HG03196 (cell line): ENCODE results near the gene HOXA4.

Experiments used
- ATAC-seq: cut with Tn5 transposase; IDR thresholded peaks from one replicate; pipeline ENCODE4 v1.9.1; 2021; ENCODE audit not compliant: unreplicated experiment

Gene HOXA4

DNA sequence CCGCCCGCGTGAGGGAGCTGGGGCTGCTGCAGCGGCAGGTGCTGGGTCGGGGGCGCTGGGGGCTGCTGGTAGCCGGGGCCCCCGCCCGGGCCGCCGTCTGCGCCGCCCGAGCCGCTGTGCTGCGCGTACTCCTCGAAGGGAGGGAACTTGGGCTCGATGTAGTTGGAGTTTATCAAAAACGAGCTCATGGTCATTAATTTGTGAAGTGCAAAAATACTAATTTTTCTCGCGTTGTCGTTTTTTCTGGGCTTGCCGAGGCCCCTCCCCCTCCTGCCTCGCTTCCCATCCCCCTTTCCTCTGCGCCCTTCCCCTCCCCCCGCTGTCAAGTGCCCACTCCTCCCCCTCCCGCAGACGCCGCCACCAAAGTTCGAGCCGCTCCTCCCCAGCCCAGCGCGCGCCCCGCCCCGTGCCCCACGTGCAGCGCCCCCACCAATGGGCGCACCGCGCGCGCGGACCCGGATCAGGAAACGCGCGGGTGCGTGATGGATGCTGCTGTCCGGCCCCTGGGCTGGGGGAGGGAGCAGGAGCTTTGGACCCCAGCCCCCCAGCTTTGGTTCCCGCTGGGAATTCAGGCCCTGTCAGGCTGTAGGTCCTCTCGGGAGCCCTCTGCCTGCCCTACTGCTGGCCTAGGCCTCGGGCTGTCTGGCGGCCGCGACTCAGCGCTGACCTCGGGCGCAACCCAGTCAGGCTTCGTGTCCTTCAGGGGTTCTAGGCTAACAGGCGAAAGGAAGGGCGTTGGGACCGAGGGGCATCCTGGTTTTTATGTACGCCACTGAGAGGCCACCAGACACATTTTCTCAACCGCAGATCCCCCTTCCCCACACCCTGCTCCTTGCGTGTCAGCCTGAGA lies at the start of gene HOXA4:
Gene HOXA4 (minus strand): TSS at position 218 of the 850 bp plus-strand sequence. CDS start 24 bp downstream, at position 194.
- no peak for ATAC-seq

- ATAC-seq: no peak
Measured at GRCh38 chr7:27179503-27180430, 49.2 kb upstream of the HOXA4 start.

GRCh38 chr7:27179030-27179429 lies 48.5 kb upstream of the HOXA4 start:
- no peak for ATAC-seq

DNA sequence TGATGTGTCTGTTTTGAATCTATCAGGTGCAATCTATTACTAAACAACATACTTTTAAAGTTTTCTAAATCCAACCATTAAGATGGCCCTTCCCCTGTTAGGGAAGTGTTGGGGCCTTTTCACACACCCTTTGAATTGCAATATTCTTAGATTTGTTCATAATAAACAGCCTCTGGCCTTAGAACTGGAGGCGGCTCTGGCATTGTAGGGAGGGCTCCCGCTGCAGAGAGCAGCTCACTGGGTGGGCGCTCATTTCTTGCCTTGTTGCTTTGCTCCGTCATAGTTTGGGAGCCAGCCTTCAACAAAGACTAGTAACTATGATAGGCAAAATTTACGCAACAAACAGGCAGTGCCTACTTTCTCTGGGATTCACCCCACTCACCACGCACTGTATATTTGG lies 47.8 kb upstream of the HOXA4 start:
- ATAC-seq: no peak

DNA sequence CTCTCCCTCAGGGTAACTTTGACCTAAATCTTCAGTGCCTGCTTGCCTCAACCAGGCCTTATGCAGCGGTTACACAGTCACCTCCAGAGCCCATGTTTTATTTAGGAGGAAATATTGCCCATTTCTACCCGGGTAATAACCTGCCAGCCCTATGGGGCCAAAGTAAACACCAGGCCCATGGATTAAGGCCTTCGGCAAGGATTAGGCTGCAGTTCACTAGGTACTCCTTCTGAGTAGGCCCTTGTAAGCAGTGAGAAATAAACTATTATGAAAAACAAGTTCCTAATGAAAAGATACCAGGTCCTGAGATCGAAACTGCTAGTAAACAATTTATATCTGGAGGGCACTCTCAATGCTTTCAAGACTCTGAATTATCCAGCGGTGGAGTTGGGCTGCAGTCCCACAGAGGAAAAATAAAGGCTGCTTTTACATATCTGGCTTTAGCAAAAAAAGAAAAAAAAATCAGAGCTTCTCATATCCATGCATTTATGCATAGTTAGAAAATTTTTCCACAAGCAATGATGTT lies 47.3 kb upstream of the HOXA4 start:
- no peak for ATAC-seq

DNA sequence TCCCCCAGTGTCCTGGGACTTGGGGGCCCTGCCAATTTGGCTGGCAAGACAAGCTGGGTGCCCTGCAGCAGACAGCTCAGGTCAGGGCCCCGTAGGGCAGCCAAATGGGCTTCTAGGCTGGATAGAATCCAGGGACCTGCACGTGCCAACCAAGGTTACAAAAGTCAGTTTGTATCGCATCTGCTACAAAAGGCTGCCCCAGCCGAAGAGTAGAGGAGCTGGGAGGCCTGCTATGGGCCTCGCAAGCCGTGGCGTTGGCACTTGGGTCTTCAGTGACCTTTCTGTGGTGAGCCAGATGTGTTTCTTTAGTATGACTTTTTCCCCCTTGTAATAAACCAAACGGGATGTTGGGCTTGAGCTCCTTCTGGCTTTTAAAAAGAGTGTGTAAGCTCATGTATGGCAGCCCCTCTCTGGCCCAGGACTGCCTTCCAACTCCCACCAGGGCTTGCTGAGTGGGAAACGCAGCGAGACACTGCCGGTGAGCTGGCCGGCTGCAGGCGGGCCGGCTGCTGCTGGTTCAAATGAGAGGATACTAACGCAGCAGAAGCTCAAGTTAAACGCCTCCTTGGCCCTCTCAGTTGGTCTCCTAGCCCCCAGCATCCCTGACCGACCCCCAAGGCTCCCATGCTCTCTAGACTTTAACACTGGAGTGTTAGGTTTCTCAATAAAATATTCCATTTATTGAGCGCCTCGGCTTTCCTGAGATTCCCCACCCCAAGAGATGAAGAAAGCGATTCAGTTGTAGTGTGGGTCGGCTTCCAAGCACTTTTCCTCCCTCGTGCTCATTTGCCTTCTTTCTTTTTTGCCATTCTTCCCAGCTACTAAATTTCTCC lies 46.6 kb upstream of the HOXA4 start:
- no peak for ATAC-seq

- no peak for ATAC-seq
Measured at GRCh38 chr7:27176524-27176845, 45.9 kb upstream of the HOXA4 start.

GRCh38 chr7:27175626-27176523 lies 45.3 kb upstream of the HOXA4 start:
- ATAC-seq: no peak

DNA sequence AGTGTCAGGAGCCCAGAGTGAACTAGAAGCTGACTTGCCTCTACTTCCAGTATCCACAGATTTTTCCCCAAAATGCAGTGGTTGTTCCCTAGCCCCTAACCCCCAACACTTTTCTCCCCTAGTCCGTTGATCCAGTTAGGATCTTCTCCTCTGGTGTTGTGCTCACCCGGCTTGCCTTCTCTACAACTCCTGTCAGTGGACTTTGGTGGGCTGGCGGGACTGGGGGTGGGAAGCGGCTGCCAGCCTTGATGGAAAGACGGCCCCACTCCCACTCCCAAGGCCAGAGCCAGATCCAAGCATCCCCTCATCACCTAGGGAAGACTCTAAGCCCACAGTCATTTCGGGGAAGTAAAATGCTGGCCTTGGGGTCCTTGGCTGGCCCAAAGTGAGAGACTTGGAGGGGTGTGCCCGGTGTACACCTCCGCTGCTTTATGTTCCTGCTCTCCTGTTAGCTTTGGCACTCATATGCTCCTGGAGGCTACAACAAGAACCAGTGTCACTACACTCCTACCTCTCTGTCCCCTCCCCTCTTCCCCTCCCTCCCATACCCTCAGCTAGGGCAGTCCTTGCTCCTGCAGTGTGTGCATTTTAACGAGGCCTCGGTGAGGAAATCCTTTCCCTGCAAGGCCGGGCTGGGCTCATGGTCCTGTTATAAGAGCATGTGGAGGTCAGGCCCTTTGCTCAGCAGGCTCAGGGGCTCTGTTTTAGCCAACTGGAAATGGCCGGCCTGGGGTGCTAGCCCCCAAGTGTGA lies 44.5 kb upstream of the HOXA4 start:
- ATAC-seq: no peak

DNA sequence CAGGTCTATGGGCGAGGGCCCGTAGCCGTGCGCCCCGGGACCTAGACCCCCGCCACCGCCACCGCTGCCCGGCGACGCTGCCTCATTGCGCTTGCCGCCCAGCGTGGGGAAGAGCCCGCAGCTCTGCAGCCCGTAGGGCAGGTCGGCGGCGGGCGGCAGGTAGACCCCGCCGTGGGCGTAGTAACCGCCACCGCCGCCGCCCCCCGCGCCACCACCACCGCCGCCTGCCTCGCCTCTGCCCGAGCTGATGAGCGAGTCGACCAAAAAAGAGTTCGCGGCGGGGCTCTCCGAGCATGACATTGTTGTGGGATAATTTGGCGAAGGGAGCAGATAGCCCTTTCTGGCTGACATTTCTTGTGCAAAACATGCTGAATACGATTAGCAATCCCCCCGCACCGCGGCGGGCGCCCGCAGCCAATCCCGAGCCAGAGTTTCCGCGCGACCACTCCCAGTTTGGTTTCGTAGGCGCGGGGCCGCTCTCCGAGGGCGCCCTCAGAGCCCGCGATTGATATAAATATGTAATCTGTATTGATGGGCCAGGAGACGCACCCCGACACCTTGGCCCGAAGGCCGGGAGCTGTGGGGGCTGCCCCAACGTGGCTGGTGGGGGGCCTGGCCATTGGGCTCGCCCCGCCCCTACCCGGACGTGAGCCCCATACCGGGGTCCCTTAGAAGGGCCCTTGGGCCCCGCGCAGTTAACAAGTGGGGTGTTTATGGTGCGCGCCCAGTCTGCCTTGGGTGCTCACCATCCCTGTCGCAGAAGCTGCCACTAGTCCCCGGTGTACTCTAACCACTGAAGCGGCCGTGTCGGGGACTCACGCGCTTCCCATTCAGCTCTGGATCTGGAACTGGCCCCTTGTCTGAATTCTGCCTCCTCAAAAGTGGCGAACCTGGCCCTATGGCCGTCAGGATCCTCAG lies 43.7 kb upstream of the HOXA4 start, which contains the start of gene HOXA10:
Gene HOXA10 (minus strand): TSS at position 365 of the 918 bp plus-strand sequence. CDS start 14 bp downstream, at position 351.
- ATAC-seq: no peak

DNA sequence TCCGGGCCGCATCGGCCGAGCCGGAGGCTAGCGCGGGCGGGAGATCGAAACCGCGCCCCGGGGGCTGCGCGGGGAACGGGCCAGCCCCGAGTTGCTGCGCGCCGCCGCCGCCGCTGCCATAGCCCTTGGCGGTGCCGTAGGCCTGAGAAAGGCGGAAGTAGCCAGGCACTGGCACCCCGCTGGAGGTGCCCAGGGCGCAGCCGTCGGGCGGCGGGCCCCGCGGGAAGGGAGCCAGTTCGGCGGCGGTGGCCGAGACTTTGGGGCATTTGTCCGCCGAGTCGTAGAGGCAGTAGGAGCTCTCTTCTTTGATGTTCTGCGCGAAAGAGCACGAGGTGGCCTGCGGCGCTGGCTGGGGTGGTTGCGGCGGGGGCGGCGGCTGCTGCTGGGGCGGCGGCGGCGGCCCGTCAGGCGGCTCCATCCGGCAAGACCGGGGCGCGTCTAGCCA lies 43.0 kb upstream of the HOXA4 start:
- no peak for ATAC-seq

GRCh38 chr7:27172823-27173510 lies 42.4 kb upstream of the HOXA4 start:
- ATAC-seq: no peak

DNA sequence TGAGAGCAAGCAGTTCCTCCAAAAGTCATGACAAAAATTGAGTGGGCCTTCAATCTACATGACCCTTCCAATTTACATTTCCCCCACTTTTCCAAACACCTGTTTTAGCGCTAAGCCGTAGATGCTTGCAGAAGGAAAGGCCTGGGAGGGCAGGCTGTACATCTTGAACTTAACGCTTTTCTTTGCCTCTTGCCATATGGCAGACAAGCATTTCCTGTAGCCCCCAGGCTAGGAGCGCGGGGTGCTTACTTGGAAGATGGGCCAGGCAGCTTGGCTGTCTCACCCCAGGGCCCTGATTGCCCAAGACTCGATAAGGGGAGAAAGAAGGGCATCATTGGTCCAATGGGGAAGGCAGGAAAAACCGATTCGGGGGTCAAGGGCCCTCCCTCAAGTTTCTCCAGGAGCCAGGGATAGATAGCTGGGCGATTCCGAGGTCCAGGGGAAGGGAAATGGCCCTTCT lies 41.8 kb upstream of the HOXA4 start:
- no peak for ATAC-seq

DNA sequence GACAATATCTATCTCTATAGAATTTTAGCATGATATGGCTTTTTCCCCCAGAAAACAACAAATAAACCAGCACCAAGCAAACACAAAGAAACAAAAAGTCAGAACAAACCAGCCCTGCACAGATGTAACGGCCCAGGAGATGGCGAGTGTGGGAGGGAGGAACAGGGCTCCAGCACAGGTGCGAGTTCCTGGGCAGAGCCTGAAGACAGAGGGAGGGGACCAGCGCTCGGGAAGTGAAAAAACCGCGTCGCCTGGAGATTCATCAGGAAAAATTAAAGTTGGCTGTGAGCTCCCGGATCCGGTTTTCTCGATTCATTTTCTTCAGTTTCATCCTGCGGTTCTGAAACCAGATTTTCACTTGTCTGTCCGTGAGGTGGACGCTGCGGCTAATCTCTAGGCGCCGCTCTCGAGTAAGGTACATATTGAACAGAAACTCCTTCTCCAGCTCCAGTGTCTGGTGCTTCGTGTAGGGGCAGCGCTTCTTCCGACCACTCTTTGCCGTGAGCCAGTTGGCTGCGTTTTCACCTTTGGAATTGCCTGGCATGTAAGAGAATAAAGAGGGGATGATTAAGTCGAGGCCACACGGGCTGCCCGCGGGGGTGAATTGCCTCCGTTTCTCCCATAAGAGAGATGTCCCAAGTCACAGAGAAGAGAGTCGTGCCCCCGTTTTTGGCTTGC lies 41.2 kb upstream of the HOXA4 start:
- ATAC-seq: no peak

DNA sequence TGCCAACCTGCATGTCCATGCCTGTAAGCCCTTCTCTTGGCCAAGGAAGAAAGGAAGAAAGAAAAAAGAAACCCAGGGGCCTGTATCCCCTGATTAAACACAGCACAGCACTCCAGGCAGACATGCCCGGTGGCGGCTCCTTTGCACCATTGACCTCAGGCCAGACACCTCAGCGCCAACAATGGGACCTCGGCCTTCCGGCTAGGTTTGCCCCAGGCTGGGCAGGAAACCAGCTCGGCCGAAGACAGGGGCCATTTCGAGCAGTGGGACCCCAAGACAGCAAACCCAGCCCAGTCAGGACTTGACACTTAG lies 40.7 kb upstream of the HOXA4 start:
- ATAC-seq: no peak

GRCh38 chr7:27170426-27171324 lies 40.1 kb upstream of the HOXA4 start:
- no peak for ATAC-seq
